Testis (tissue), 3 donors: ENCODE measurements around the gene ARHGEF39. TPM values are rescaled to one million over a fixed set of nuclear protein-coding genes. Genes with fewer than 3 reads are reported as not detected.

Experiments
- DNase-seq: peaks from one replicate; pipeline ENCODE4 v3.0.0-alpha.2; 2019
- H3K27ac ChIP-seq, 2 donors: fragments of 200-600 bp; sonication (generic); one replicate each; pipeline ENCODE4 v1.5.1; 2019
- H3K27me3 ChIP-seq: fragments of 200-600 bp; sonication (generic); one replicate; pipeline ENCODE4 v1.5.1; 2019
- H3K36me3 ChIP-seq: fragments of 200-600 bp; sonication (generic); one replicate; pipeline ENCODE4 v1.5.1; 2017; ENCODE audit warnings: low read depth; ENCODE audit errors: missing control alignments
- H3K4me1 ChIP-seq: fragments of 200-600 bp; sonication (generic); one replicate; pipeline ENCODE4 v1.5.1; 2019
- H3K4me3 ChIP-seq, 2 donors: fragments of 200-600 bp; sonication (generic); one replicate each; pipeline ENCODE4 v1.5.1; 2017 to 2019
- H3K9me3 ChIP-seq: fragments of 200-600 bp; sonication (generic); one replicate; pipeline ENCODE4 v1.5.1; 2017
- POLR2A ChIP-seq: fragments of 450-650 bp; IDR thresholded peaks from one replicate; pipeline ENCODE4 v1.6.1; 2017; ENCODE audit warnings: antibody characterized with exemption, mild to moderate bottlenecking, moderate library complexity
- WGBS, 2 donors: methylation state at CpG; one replicate each; pipeline ENCODE4 v1.1.5; 2018; 5-methylcytosine and 5-hydroxymethylcytosine counted together
- intact Hi-C: fragments of 100-400 bp; cut with DNase I; formaldehyde crosslinking; loops from one replicate; pipeline ENCODE4 v1.15.1; 2023; ENCODE audit warnings: low total_unique reads
- polyA plus RNA-seq: library from polyadenylated mRNA; stranded (reverse); fragments of 350-450 nt; fragmentation: Illumina TruSeq; extraction: RNeasy Lipid Tissue Mini Kit (QIAGEN cat#74804); gene quantifications from one replicate; pipeline ENCODE4 v1.2.3, GENCODE V29; 2014; ENCODE audit warnings: low read depth, low replicate concordance; ENCODE audit not compliant: insufficient read depth
- total RNA-seq, 2 donors: library from RNA; depleted of rRNA; stranded (reverse); fragments of >200 nt; gene quantifications; one replicate each; pipeline ENCODE4 v1.2.3, GENCODE V29; 2016
- TF ChIP-seq, protein P1 (sequence below), 3 experiments: fragments of 450-650 bp in 2 of 3; fragments of 200-600 bp in 1 of 3; sonication (generic) in 1 of 3; IDR thresholded peaks; one replicate each; pipeline ENCODE4 v1.5.1; 2016 to 2019; ENCODE audit warnings: antibody characterized with exemption in 3 of 3, mild to moderate bottlenecking in 2 of 3, moderate library complexity in 1 of 3

Gene ARHGEF39
- total and polyA plus RNA-seq, 3 donors from 2014 or later: 2.2 to 7.0 (median 6.5) TPM

DNA sequence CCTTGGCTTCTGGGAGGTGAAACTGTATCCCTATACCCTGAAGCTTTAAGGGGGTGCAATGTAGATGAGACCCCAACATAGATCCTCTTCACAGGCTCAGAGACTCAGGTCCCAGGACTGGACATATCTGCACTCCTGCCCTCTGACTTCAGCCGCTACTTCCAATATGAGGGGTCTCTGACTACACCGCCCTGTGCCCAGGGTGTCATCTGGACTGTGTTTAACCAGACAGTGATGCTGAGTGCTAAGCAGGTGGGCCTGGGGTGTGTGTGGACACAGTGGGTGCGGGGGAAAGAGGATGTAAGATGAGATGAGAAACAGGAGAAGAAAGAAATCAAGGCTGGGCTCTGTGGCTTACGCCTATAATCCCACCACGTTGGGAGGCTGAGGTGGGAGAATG is 14.1 kb upstream of the ARHGEF39 start:
- no peak overlapping the region for H3K4me3 ChIP-seq
- intact Hi-C loops: no loop called here
- TF ChIP-seq POLR2A: no peak
- TF ChIP-seq, protein P1, sequence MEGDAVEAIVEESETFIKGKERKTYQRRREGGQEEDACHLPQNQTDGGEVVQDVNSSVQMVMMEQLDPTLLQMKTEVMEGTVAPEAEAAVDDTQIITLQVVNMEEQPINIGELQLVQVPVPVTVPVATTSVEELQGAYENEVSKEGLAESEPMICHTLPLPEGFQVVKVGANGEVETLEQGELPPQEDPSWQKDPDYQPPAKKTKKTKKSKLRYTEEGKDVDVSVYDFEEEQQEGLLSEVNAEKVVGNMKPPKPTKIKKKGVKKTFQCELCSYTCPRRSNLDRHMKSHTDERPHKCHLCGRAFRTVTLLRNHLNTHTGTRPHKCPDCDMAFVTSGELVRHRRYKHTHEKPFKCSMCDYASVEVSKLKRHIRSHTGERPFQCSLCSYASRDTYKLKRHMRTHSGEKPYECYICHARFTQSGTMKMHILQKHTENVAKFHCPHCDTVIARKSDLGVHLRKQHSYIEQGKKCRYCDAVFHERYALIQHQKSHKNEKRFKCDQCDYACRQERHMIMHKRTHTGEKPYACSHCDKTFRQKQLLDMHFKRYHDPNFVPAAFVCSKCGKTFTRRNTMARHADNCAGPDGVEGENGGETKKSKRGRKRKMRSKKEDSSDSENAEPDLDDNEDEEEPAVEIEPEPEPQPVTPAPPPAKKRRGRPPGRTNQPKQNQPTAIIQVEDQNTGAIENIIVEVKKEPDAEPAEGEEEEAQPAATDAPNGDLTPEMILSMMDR (IDR thresholded peaks at IDR 0.05): no peak
- 90% methylated on average over 5 of the region's 5 CpGs for WGBS, 2 donors
- H3K4me1 ChIP-seq: peaks cover 3% of the 10 kb centered on the region
- no peak for DNase-seq
- H3K27me3 ChIP-seq: no peaks in the 10 kb centered on the region
- no peak overlapping the region for H3K27ac ChIP-seq
- no peaks in the 10 kb centered on the region for H3K9me3 ChIP-seq
- no peaks in the 10 kb centered on the region for H3K36me3 ChIP-seq

- intact Hi-C loops: no loop called here
- DNase-seq: peak; percentile 57
- H3K4me1 ChIP-seq: peaks cover 3% of the 10 kb centered on the region
- no peaks in the 10 kb centered on the region for H3K9me3 ChIP-seq
- H3K27ac ChIP-seq: no peak overlapping the region
- no peaks in the 10 kb centered on the region for H3K36me3 ChIP-seq
- no peak for TF ChIP-seq POLR2A
- TF ChIP-seq, protein P1 (IDR thresholded peaks at IDR 0.05): no peak
- 0 to 4% methylated on average over 4 to 46 of the region's 51 CpGs for WGBS, 2 donors
- no peaks in the 10 kb centered on the region for H3K27me3 ChIP-seq
- peak overlapping the region; percentile 48 to 49 for H3K4me3 ChIP-seq
These were observed 10.9 kb upstream of the ARHGEF39 start for GRCh38 chr9:35675732-35676392.

DNA sequence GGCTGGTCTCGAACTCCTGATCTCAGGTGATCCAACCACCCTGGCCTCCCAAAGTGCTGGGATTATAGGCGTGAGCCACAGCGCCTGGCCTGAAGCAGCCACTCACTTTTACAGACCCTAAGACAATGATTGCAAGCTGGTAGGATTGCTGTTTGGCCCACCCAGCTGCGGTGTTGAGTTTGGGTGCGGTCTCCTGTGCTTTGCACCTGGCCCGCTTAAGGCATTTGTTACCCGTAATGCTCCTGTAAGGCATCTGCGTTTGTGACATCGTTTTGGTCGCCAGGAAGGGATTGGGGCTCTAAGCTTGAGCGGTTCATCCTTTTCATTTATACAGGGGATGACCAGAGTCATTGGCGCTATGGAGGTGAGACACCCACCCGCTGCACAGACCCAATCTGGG is 10.2 kb upstream of the ARHGEF39 start:
- intact Hi-C loops: no loop called here
- Histone ChIP-seq H3K4me1 (peaks cover 3% of the 10 kb centered on the region), H3K27ac (no peak overlapping the region), H3K9me3 (no peaks in the 10 kb centered on the region), H3K4me3 (peak overlapping the region; percentile 48 to 49), H3K36me3 (no peaks in the 10 kb centered on the region), H3K27me3 (no peaks in the 10 kb centered on the region)
- DNase-seq: no peak
- 38 to 40% methylated on average over 10 to 13 of the region's 13 CpGs for WGBS, 2 donors
- TF ChIP-seq, protein P1 (IDR thresholded peaks at IDR 0.05): no peak
- TF ChIP-seq POLR2A: no peak

DNA sequence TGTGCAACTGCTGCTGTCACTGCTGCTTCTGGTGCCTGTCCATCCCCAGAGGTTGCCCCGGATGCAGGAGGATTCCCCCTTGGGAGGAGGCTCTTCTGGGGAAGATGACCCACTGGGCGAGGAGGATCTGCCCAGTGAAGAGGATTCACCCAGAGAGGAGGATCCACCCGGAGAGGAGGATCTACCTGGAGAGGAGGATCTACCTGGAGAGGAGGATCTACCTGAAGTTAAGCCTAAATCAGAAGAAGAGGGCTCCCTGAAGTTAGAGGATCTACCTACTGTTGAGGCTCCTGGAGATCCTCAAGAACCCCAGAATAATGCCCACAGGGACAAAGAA is 9.0 kb upstream of the ARHGEF39 start:
- H3K4me1 ChIP-seq: peaks cover 3% of the 10 kb centered on the region
- intact Hi-C loops: no loop called here
- TF ChIP-seq, protein P1 (IDR thresholded peaks at IDR 0.05): no peak
- no peak for TF ChIP-seq POLR2A
- WGBS, 2 donors: 72 to 75% methylated on average over 2 to 3 of the region's 3 CpGs
- DNase-seq: no peak
- no peaks in the 10 kb centered on the region for H3K9me3 ChIP-seq
- no peaks in the 10 kb centered on the region for H3K27me3 ChIP-seq
- no peak overlapping the region for H3K4me3 ChIP-seq
- H3K27ac ChIP-seq: no peak overlapping the region
- no peaks in the 10 kb centered on the region for H3K36me3 ChIP-seq
